Activated T-cell treated with anti-CD3 and anti-CD28 coated beads for 48 hours (primary cell): ENCODE data around the gene OLFM1.
"Not testable (repeated sequence)": the region's sequence is repeated elsewhere in the genome, so short reads cannot be mapped to it uniquely, and the experiment has no call there.

ENCODE experiments used
- DNase-seq: peaks from one replicate; pipeline ENCODE4 v3.0.0-alpha.2; 2020; ENCODE audit warnings: low read depth

The OLFM1 gene

GRCh38 chr9:135152614-135153334 lies 65.3 kb downstream of the OLFM1 start:
- DNase-seq = no peak

DNA sequence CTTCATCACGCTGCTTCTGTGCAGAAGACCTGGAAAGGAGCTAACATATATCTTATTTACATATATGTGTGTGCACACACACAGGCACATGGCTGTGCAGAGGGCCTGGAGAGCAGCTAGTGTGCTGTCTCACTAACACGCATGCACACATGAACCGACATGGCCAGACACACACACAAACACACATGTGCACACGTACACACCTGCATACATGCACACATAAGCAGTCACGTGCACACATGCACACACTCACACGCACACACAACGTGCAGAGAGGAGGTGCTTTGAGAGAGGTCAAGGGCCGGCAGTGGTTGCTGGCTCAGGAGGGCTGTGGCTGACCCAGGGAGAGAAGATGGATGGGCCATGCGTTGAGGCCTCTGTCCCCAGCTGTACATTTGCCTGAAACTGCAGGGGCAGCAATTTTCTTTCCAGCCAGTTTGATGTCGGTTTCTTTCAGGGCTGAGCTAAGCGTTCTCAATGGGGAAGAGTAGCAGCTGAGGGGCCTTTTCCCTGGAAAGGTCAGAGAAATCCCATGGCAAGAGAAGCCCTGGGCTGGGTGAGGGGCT lies 66.7 kb downstream of the OLFM1 start:
- no peak for DNase-seq

- no peak for DNase-seq
Measured at GRCh38 chr9:135155396-135155795, 67.9 kb downstream of the OLFM1 start.

- no peak for DNase-seq
Measured at GRCh38 chr9:135156525-135157510, 69.3 kb downstream of the OLFM1 start.

DNA sequence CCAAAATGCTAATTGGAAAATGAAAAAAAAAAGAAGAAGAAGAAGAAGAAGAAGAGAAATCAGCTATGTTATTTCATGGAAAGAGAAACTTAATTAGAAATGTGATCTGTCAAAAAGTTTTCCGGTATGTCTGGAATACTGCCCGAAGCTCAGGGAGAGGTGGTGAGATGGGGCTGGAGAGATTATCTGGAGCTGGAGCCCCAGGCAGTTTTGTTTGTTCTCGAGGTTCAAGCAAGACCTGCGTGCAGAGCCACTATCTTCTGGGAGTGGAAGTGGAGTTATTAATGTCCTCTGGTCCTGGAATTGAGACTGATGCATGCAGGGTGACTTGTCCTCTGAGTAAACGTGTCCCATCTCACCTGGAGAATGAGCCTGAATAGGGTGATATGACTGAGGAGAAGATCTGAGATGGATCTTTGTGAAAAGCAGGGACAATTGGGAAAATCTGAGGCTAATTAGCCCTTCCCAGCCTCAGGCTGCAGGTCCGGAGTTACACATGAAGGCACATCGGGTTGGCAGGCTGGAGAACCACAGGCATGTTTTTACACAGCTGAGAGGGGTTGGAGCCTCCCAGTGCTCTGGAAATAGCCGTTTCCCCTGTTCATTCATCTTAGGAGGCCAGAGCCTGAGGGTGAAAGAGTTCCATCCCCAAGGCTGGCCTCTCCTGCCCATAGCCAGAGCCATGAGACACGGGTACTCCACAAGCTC lies 70.5 kb downstream of the OLFM1 start:
- no peak for DNase-seq

GRCh38 chr9:135158564-135158937 lies 71.1 kb downstream of the OLFM1 start:
- no peak for DNase-seq

GRCh38 chr9:135159801-135160200 lies 72.3 kb downstream of the OLFM1 start:
- no peak for DNase-seq

- DNase-seq = no peak
Measured at GRCh38 chr9:135160862-135161261, 73.4 kb downstream of the OLFM1 start.

DNA sequence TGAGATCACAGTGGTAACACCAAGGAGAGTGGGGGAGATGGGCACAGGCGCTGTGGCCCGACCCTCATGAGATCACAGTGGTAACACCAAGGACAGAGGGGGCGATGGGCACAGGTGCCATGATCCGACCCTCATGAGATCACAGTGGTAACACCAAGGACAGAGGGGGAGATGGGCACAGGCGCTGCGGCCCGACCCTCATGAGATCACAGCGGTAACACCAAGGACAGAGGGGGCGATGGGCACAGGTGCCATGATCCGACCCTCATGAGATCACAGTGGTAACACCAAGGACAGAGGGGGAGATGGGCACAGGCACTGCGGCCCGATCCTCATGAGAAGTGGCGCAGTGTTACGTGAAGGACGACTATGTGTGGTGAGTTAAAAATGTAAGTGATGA lies 75.1 kb downstream of the OLFM1 start:
- not testable (repeated sequence) for DNase-seq

DNA sequence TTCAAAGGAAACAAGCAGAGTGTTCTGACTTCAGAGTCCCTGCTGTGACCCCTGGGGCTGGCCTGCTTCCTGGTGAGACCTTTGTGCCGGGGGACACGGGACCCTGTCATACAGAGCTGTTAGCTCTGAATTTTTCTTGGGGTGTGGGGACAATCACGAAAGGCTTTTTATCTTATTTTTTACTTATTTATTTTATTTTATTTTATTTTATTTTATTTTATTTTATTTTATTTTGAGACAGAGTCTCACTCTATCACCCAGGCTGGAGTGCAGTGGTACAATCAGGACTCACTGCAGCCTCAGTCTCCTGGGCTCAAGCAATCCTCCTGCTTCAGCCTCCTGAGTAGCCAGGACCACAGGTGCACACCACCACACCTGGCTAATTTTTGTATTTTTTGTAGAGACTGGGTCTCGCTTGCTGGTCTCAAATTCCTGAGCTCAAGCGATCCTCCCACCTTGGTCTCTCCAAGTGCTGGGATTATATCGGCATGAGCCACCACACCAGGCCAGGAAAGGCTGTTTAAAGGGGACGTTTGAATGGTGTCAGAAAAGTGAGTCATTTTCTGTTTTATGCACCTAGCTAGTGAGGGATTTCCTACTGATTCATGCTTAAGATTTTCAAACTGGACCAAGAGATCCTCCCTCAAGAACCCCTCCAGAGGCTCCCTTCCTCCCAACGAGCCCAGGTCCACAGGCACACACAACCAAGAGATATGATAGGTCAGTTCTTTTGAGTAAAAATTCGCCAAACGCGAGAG lies 75.7 kb downstream of the OLFM1 start:
- DNase-seq = no peak

GRCh38 chr9:135164036-135164435 lies 76.6 kb downstream of the OLFM1 start:
- no peak for DNase-seq

DNA sequence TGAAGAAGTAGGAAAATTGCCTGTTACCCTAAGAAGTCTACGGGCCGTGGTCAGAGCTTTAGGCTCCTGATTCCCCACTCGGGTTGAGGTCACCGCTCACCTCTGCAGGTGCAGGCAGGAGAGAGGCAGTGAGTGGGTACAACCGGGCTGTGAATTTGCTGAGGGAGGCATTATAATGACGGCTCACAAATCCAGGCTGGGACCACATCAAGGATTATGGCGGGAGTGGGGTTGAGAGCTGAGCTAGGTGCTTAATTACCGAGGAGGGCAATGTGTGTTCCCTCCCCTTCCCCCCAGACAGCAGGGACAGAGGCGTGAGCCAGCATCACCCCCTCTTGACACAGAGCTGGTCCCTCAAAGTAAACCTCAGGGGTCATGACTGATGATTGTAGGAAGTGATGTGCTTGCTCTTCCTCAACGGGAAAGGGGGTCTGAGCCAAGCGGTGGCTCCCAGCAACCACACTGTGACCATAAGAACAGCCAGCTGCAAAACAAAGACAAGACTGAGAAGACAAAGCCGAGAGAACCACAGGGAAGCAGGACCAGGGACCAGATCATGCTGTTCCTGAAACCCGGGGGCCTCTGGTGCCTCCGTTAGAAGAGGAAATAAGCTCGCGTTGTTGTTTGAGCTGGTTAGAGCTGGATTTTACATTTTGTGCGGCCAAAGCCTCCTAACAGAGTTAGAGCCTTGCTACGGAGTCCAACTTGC lies 77.7 kb downstream of the OLFM1 start:
- no peak for DNase-seq

GRCh38 chr9:135165756-135166519 lies 78.5 kb downstream of the OLFM1 start:
- no peak for DNase-seq

GRCh38 chr9:135166565-135166964 lies 79.1 kb downstream of the OLFM1 start:
- DNase-seq = no peak

DNA sequence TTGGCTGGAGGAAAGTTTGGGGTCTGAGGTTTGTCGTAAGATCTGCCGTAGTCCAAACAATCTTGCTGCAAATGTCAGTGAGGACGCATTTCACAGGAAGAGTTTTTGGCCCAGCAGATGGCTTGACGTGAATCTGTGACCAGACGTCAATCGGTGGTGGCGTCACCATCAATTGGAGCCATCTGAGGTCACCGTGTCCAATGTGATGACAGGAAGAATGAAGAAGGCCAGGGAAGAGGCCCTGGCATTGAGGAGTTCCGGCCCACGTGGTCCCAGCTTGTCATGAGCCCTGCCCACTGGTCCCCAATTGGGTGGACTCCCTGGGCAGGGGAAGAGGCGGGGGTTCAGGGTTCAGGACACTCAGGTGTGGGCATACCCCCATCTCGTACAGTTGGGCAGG lies 79.9 kb downstream of the OLFM1 start:
- DNase-seq = no peak

GRCh38 chr9:135167849-135168655 lies 80.6 kb downstream of the OLFM1 start:
- no peak for DNase-seq

- DNase-seq = no peak
Measured at GRCh38 chr9:135169709-135170226, 82.3 kb downstream of the OLFM1 start.

GRCh38 chr9:135170535-135170934 lies 83.1 kb downstream of the OLFM1 start:
- no peak for DNase-seq
